Myocyte (in vitro differentiated cells): Measurements from ENCODE around the gene TMC2. TPM values are rescaled to one million over a fixed set of nuclear protein-coding genes. Genes with fewer than 3 reads are reported as not detected.
A peak's percentile ranks its signal among the peaks of the same experiment; 100 is the strongest.

ENCODE experiments used
- DNase-seq: peaks from one replicate; pipeline ENCODE4 v3.0.0-alpha.2; 2012; ENCODE audit warnings: low read depth
- total RNA-seq: library from RNA; depleted of rRNA; stranded (reverse); fragments of >200 nt; gene quantifications from 2 replicates; pipeline ENCODE4 v1.2.3, GENCODE V29; 2014

The TMC2 gene
- total RNA-seq, 1 donor from 2014 or later, result not detected

- DNase-seq, result peak; percentile 49
These were observed 83.7 kb downstream of the TMC2 start for GRCh38 chr20:2619961-2620595.

- no peak for DNase-seq
These were observed 87.8 kb downstream of the TMC2 start for GRCh38 chr20:2624190-2624589.

- DNase-seq, result no peak
These were observed 88.7 kb downstream of the TMC2 start for GRCh38 chr20:2625062-2625461.

GRCh38 chr20:2626853-2627541 lies 90.6 kb downstream of the TMC2 start:
- DNase-seq, result peak; percentile 76

DNA sequence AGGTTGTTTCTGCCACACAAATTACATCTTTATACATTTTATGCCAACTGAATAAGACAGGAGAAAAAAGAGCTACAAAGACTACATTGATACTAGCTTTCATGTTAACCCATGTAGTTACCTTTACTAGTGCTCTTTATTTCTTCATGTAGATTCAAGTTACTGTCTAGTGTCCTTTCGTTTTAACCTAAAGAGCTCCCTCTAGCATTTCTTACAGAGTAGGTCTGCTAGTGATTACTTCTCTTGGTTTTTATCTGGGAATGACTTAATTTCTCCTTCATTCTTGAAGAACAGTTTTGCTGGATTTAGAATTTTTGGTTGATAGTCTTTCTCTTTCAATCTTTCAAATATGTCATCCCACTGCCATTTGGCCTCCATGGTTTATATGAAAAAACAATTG lies 94.9 kb downstream of the TMC2 start:
- no peak for DNase-seq

DNA sequence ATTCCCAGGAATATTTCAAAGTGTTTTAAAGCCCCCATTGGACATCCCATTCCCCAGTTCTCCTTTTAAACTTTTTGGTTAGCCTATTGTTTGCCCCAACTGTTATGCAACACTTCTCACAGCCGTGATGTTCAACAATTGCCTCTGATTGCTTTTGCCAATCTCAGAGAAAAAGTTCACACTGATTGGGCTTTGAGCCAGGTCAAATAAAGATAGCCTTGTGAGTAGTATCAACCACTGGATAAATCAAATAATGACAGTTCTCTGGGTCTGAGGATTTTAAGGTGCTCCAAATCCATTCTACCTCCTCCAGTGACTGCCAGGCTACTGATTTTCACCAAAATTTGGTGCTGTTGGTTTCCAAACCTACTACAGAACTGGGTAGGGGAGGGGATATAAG lies 97.0 kb downstream of the TMC2 start:
- DNase-seq, result no peak

GRCh38 chr20:2637246-2637645 lies 100.9 kb downstream of the TMC2 start:
- no peak for DNase-seq

DNA sequence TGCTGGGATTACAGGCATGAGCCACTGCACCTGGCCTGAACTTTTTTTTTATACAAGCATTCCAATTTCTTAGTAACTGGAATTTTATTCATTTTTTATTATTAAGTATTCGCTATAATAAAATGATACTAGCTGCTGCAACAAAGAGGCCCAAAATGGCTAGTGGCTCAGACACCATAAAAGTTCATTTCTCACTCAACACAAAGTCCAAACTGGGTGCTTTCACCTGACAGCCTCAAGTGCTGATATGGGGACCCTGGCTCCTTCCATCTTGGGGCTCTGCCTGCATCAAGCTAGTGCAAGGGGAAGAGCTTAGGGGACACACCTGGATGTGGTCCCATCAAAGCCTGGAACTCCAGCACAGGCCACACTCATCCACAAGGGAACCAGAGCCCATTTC lies 103.9 kb downstream of the TMC2 start:
- no peak for DNase-seq

DNA sequence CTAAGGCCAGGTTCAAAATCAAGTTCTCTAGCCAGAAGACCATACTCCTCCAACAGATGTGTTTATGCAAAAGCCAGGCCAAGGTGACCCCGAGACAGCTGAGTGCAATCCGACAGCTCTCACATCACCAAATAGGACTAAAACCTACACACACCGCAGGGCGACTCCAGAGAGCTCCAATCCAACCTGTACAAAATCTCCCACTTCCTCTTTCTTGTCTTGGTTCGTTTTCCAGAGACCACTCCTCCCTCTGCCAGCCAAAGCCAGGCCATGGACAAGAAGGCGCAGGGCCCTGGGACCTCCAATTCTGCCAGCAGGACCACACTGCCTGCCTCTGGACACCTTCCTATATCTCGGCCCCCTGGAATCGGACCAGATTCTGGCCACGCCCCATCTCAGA lies 104.5 kb downstream of the TMC2 start:
- no peak for DNase-seq

- no peak for DNase-seq
These were observed 107.3 kb downstream of the TMC2 start for GRCh38 chr20:2643708-2644107.

DNA sequence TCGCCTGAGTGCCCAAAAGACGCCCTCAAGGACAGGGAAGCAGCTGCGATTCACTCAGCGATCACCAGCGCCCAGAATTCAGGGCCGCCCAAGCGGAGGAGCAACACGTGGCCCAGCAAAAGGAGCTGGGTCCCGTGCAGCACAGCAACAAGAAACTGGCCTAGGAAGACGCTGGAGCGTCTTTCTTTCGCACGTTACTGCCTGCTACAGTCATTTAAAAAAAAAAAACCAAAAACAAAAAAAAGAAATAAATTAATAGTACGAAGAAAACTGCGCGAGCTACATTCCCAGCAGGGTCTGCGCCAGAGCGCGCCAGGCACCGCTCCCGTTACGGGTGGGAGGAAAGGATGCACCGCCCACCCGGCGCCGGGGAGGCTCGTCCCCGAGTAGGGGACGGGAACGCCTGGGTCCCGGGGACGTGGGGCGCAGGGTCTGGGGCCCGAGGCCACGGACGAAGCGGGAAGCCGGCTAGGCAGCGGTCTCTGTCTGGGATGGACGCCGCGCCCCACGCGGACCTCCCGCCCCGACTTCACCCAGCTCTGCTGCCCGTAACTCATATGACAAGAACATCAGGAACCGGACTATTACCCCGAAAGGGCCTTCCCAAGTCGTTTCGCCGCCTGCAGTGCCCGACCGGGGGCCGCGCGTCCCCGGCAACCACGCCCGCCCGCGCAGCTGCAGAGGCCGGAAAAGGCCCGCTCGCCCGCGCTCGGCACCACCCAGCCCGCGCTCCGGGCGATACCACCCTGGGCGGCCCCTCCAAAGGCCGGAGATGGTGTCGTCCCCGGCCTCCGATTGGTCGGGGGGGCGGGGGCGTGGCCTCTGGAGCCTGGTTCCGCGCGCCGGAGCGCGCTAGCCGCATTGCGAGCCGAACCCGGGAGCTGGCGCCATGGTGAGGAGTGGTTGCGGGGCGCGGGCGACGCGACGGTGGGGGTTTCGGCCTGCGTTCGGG lies 115.7 kb downstream of the TMC2 start, which contains the start of gene NOP56:
Gene NOP56, plus strand, starts transcription at position 861 of the 952 bp plus-strand sequence. Its CDS starts 29 bp downstream, at position 890.
- DNase-seq, result peak; percentile 92

- peak; percentile 49 for DNase-seq
These were observed 116.6 kb downstream of the TMC2 start for GRCh38 chr20:2652724-2653555.

DNA sequence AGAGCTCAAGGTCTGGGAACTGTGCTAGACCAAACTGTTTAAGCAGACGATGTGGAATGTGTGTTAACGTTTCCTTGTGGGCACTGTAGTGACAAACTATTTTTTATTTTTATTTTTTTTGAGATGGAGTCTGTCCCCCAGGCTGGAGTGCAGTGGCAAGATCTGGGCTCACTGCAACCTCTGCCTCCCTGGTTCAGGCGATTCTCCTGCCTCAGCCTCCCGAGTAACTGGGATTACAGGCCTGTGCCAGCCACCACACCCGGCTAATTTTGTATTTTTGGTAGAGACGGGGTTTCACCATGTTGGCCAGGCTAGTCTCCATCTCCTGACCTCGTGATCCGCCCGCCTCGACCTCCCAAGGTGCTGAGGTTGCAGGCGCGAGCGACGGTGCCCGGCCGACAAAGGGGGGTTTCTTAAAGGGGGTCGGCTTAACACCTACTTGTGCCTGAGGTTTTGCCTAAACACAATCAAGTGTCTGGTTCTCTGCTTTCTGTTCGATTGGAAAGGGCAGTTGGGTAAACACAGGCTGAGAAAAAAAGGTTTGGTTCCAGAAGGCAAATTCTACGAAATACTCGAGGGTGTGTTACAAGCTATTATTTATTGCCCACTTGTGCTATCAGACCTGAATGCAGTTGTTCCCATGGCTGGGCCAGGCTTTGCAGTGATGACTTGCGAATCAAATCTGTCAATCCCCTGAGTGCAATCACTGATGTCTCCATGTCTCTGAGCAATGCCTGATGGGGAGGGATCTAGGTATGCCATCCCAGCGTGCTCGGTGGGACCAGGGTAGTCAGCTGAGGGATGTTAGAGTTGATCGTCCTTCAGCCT lies 117.4 kb downstream of the TMC2 start:
- DNase-seq, result no peak

GRCh38 chr20:2654384-2654822 lies 118.0 kb downstream of the TMC2 start:
- DNase-seq, result no peak

DNA sequence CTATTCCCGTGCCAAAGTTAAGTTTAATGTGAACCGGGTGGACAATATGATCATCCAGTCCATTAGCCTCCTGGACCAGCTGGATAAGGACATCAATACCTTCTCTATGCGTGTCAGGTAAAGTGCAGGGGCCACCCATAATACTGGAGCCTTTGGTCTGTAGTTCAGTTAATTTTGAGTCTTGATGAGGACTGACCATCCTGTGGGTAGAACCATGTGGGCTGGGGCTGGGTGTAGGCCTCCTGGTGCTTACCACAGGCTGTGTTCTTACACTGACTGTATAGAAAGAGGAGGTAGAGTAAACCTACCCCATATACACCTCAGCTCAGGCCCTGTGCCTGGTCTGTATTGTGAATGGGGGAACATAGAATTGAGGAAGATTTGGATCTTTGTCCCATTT lies 118.5 kb downstream of the TMC2 start:
- DNase-seq, result no peak

DNA sequence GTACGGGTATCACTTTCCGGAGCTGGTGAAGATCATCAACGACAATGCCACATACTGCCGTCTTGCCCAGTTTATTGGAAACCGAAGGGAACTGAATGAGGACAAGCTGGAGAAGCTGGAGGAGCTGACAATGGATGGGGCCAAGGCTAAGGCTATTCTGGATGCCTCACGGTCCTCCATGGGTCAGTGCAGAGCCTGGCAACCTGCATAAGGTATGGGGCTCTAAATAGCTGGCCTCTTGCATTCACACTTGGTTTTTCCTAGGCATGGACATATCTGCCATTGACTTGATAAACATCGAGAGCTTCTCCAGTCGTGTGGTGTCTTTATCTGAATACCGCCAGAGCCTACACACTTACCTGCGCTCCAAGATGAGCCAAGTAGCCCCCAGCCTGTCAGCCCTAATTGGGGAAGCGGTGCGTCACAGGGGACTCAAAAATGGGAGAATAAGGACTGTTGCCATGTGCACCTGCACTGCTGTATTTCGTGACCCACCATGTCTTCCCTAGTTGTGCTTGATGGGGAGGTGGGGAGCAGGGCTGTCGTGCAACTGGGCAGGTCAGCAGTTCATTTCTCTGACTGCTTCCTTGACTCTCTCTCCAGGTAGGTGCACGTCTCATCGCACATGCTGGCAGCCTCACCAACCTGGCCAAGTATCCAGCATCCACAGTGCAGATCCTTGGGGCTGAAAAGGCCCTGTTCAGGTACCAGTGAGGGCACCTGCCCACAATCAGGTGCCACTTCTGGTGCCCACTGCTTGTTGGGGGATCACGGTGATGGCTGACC lies 119.2 kb downstream of the TMC2 start:
- no peak for DNase-seq

DNA sequence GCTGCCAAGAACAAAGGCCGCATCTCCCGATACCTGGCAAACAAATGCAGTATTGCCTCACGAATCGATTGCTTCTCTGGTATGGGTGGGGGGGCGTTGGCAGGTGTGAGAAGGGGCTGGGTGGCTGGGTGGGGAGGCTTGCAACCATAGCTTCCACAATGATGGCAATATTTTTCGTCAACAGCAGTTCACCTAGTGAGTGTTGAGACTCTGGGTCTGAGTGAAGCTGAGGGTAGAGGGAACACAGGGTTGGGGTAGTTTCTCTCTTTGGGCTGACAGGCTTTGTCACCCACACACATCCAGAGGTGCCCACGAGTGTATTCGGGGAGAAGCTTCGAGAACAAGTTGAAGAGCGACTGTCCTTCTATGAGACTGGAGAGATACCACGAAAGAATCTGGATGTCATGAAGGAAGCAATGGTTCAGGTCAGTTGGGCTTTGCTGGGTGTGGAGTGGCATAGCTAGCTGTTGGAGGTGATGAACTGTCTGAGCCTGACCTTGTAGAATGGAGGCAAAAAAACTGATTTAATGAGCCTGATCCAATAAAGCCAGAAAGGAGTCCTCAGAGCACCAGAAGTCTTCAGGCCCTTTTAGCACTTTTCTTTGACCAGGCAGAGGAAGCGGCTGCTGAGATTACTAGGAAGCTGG lies 120.2 kb downstream of the TMC2 start:
- DNase-seq, result no peak

- DNase-seq, result no peak
These were observed 120.9 kb downstream of the TMC2 start for GRCh38 chr20:2657241-2657640.

DNA sequence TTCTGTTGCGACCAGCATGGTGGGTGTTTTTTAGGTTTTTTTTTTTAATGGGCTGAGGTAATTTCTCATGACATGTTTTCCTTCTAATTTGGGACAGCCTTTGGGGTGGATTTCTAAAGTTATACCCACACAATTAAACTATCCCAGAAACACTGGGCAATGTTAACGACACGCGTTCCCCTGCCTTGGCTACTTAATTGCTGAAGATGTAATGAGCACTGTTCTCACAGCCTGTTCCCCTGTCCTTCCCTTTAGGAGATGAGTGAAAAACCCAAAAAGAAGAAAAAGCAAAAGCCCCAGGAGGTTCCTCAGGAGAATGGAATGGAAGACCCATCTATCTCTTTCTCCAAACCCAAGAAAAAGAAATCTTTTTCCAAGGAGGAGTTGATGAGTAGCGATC lies 121.3 kb downstream of the TMC2 start:
- DNase-seq, result no peak
